ENCODE results near the gene RSU1. TPM values are rescaled to one million over a fixed set of nuclear protein-coding genes. Genes with fewer than 3 reads are reported as not detected.

The RSU1 gene
- total and polyA plus RNA-seq, 2 of the 13 experiments (the other 11 are each of a cell fraction or from before 2014, with no cell fraction given): 32.3 to 35.1 TPM

GRCh38 chr10:16819436-16819835 is 2.2 kb upstream of the RSU1 start (continued):
- TF ChIP-seq NR2F6 (IDR thresholded peaks at IDR 0.05) (no peak), NR2F6 (CRISPR knock-in tag; IDR thresholded peaks at IDR 0.05) (no peak), ZNF816 (CRISPR knock-in tag; IDR thresholded peaks at IDR 0.05; ENCODE audit: borderline replicate concordance) (no peak), ZNF83 (CRISPR knock-in tag; IDR thresholded peaks at IDR 0.05; ENCODE audit: borderline replicate concordance) (no peak), KDM2A (CRISPR knock-in tag; IDR thresholded peaks at IDR 0.05; ENCODE audit: borderline replicate concordance, low read depth) (no peak), HMGA1 (CRISPR knock-in tag; conservative IDR thresholded peaks at IDR 0.05) (no peak)

GRCh38 chr10:16819026-16819425 is 1.8 kb upstream of the RSU1 start:
- no peak for FAIRE-seq
- Histone ChIP-seq H3K27ac (ENCODE audit: extremely low read length, insufficient read depth, low read length) (no peak overlapping the region), H3K27me3 (ENCODE audit: control insufficient read depth in 1 of 2, insufficient read depth in 2 of 2, low read length in 2 of 2) (peaks cover 0 to 7% of the 10 kb centered on the region in 2 experiments; a peak in 1 of 5 replicates), H3K79me2 (ENCODE audit: insufficient read depth, low read length) (peaks cover 10% of the 10 kb centered on the region), H3K36me3 (replicated peaks in 1 of 2; ENCODE audit: control insufficient read depth in 1 of 2, insufficient read depth in 2 of 2, low read length in 2 of 2) (no peaks in the 10 kb centered on the region), H2AFZ (ENCODE audit: low read length) (peak overlapping the region; percentile 42), H3K9me3 (ENCODE audit: low read length) (peaks cover 15% of the 10 kb centered on the region), H4K20me1 (ENCODE audit: insufficient read depth, low read length) (no peaks in the 10 kb centered on the region), H3K4me3 (replicated peaks in 1 of 3; ENCODE audit: insufficient read depth in 1 of 3, low read depth in 2 of 3, low read length in 3 of 3) (no peak overlapping the region), H3K4me2 (ENCODE audit: low read depth, low read length) (no peak overlapping the region), H3K9ac (ENCODE audit: insufficient read depth, low read depth, low read length) (no peak overlapping the region), H3K4me1 (ENCODE audit: insufficient read depth, low read length) (peaks cover 27% of the 10 kb centered on the region)
- in situ Hi-C loops (cut with HindIII; ENCODE audit: extremely low pct_ligation_motif_present, low pct_unique_long_range_greater_than_20kb): no loop called here
- intact Hi-C loops (cut with micrococcal nuclease; ENCODE audit: unreplicated experiment): loop anchor here (10.0 kb wide), 1 partner anchor 944 kb away; no protein-coding TSS in a partner anchor
- 53% methylated on average over 6 of the region's 6 CpGs for WGBS (ENCODE audit: low lambda C conversion rate)
- no peak for ATAC-seq
- ChIA-PET CTCF (ENCODE audit: low intra/inter-chr PET ratio, low total read pairs) (no interaction called here), POLR2A (no interaction called here)
- BruUV-seq (replicated peaks): no TSS peak
- no peak for DNase-seq (ENCODE audit: low spot score)
- no peak for TF ChIP-seq GMEB1 (CRISPR knock-in tag; IDR thresholded peaks at IDR 0.05; ENCODE audit: borderline replicate concordance)
- no peak for TF ChIP-seq ZNF644 (CRISPR knock-in tag; IDR thresholded peaks at IDR 0.05; ENCODE audit: low read depth)
- TF ChIP-seq RBAK (CRISPR knock-in tag; IDR thresholded peaks at IDR 0.05): no peak
- TF ChIP-seq ARNT2 (CRISPR knock-in tag; IDR thresholded peaks at IDR 0.05; ENCODE audit: low read depth): no peak
- TF ChIP-seq TFDP2 (CRISPR knock-in tag; IDR thresholded peaks at IDR 0.05): no peak
- TF ChIP-seq ZMAT5 (CRISPR knock-in tag; IDR thresholded peaks at IDR 0.05; ENCODE audit: borderline replicate concordance, low read depth): no peak
- no peak for TF ChIP-seq TMF1 (CRISPR knock-in tag; IDR thresholded peaks at IDR 0.05; ENCODE audit: low read depth)
- TF ChIP-seq ATF7 (IDR thresholded peaks at IDR 0.05): no peak
- no peak for TF ChIP-seq ATF7 (CRISPR knock-in tag; IDR thresholded peaks at IDR 0.05)
- no peak for TF ChIP-seq RBM39 (IDR thresholded peaks at IDR 0.05; ENCODE audit: low read depth, low read length, poor library complexity, severe bottlenecking)
- no peak for TF ChIP-seq ZNF335 (CRISPR knock-in tag; IDR thresholded peaks at IDR 0.05)
- no peak for TF ChIP-seq CAMTA2 (CRISPR knock-in tag; IDR thresholded peaks at IDR 0.05; ENCODE audit: borderline replicate concordance)
- TF ChIP-seq GLI4 (CRISPR knock-in tag; IDR thresholded peaks at IDR 0.05; ENCODE audit: borderline replicate concordance): no peak
- no peak for TF ChIP-seq ZSCAN22 (CRISPR knock-in tag; IDR thresholded peaks at IDR 0.05)
- TF ChIP-seq ZNF883 (CRISPR knock-in tag; IDR thresholded peaks at IDR 0.05; ENCODE audit: not compliant biosample characterization): no peak
- no peak for TF ChIP-seq HOMEZ (CRISPR knock-in tag; IDR thresholded peaks at IDR 0.05; ENCODE audit: low read depth)

Data from HepG2 (cell line).